Putamen (tissue), 1 donor: ENCODE measurements around the gene C12orf42.

Experiments used
- DNase-seq: peaks from one replicate; pipeline ENCODE4 v3.0.0-alpha.2; 2016; ENCODE audit warnings: low spot score

Gene C12orf42

GRCh38 chr12:103333676-103334075 lies 162.1 kb downstream of the C12orf42 start:
- no peak for DNase-seq

GRCh38 chr12:103331643-103332042 lies 164.1 kb downstream of the C12orf42 start:
- no peak for DNase-seq

- DNase-seq = no peak
Measured at GRCh38 chr12:103330672-103331071, 165.1 kb downstream of the C12orf42 start.

GRCh38 chr12:103327676-103328075 lies 168.1 kb downstream of the C12orf42 start:
- DNase-seq = no peak

- DNase-seq = no peak
Measured at GRCh38 chr12:103326190-103326589, 169.6 kb downstream of the C12orf42 start.

GRCh38 chr12:103318566-103318965 lies 177.2 kb downstream of the C12orf42 start:
- DNase-seq = no peak

GRCh38 chr12:103317220-103317619 lies 178.5 kb downstream of the C12orf42 start:
- DNase-seq = no peak

GRCh38 chr12:103314786-103315185 lies 181.0 kb downstream of the C12orf42 start:
- DNase-seq = no peak

GRCh38 chr12:103313894-103314293 lies 181.9 kb downstream of the C12orf42 start:
- no peak for DNase-seq

- no peak for DNase-seq
Measured at GRCh38 chr12:103312742-103313354, 182.9 kb downstream of the C12orf42 start.

- DNase-seq = no peak
Measured at GRCh38 chr12:103310546-103311270, 185.1 kb downstream of the C12orf42 start.

GRCh38 chr12:103308396-103308795 lies 187.4 kb downstream of the C12orf42 start:
- no peak for DNase-seq

GRCh38 chr12:103303484-103303883 lies 192.3 kb downstream of the C12orf42 start:
- no peak for DNase-seq

- no peak for DNase-seq
Measured at GRCh38 chr12:103301642-103302591, 193.9 kb downstream of the C12orf42 start.

GRCh38 chr12:103288016-103288415 lies 207.8 kb downstream of the C12orf42 start:
- no peak for DNase-seq

GRCh38 chr12:103282124-103282523 lies 213.6 kb downstream of the C12orf42 start:
- no peak for DNase-seq

- DNase-seq = no peak
Measured at GRCh38 chr12:103279444-103279843, 216.3 kb downstream of the C12orf42 start.

GRCh38 chr12:103278329-103278728 lies 217.4 kb downstream of the C12orf42 start:
- no peak for DNase-seq

- DNase-seq = no peak
Measured at GRCh38 chr12:103273645-103274044, 222.1 kb downstream of the C12orf42 start.

- DNase-seq = no peak
Measured at GRCh38 chr12:103272949-103273348, 222.8 kb downstream of the C12orf42 start.

GRCh38 chr12:103269946-103270345 lies 225.8 kb downstream of the C12orf42 start:
- no peak for DNase-seq

GRCh38 chr12:103268831-103269514 lies 226.8 kb downstream of the C12orf42 start:
- DNase-seq = no peak
